ENCODE data around the gene CRB1.
A peak's percentile ranks its signal among the peaks of the same experiment; 100 is the strongest.
"Not testable (repeated sequence)": the region's sequence is repeated elsewhere in the genome, so short reads cannot be mapped to it uniquely, and the experiment has no call there.

The CRB1 gene

DNA sequence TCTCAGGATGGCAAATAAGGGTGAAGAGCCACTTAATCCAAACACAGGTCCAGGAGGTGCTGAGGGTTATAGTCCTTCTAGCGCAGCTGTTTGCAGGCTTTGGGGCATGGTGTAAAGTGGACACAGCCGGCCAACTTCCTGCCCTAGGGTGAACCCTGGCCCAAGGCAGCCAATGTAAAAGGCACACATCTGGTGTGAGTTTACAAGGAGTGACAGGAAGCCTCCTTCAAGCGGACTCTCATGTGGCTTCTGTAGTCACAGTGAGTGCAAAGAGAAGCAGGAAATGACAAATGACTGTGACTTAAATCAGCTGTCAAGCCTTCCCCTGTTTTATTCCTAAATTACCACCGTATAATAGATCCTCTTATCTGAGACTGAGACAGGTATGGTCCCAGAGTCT is 213.0 kb downstream of the CRB1 start:
- Histone ChIP-seq H2BK120ac (ENCODE audit: insufficient read depth, low read length, poor library complexity) (no peak overlapping the region), H3K79me1 (ENCODE audit: low read length) (no peaks in the 10 kb centered on the region), H2AK5ac (ENCODE audit: low read length) (no peak overlapping the region), H3K79me2 (ENCODE audit: control insufficient read depth, insufficient read depth, low read length, poor library complexity) (no peaks in the 10 kb centered on the region), H4K8ac (ENCODE audit: low read depth, low read length) (no peak overlapping the region), H3K18ac (ENCODE audit: low read length) (no peak overlapping the region), H4K12ac (ENCODE audit: low read depth, low read length) (no peak overlapping the region), H3K4me1 (ENCODE audit: control insufficient read depth in 1 of 2, insufficient read depth in 2 of 2, low read length in 2 of 2) (peaks cover 4% of the 10 kb centered on the region in 2 experiments), H3K9me3 (ENCODE audit: insufficient read depth, low read depth, low read length) (peaks cover 2% of the 10 kb centered on the region), H4K91ac (ENCODE audit: low read depth, low read length) (no peak overlapping the region), H3K27ac (ENCODE audit: low read depth, low read length) (no peak overlapping the region), H3K14ac (ENCODE audit: low read length) (no peak overlapping the region), H2AFZ (ENCODE audit: insufficient read depth, low read length, poor library complexity) (no peak overlapping the region), H3K4ac (ENCODE audit: low read depth, low read length) (no peak overlapping the region), H2BK5ac (ENCODE audit: low read depth, low read length, poor library complexity) (no peak overlapping the region), H3K23ac (ENCODE audit: low read length) (no peak overlapping the region), H3K9ac (ENCODE audit: low read length) (no peak overlapping the region), H3K27me3 (ENCODE audit: insufficient read depth, low read length) (no peaks in the 10 kb centered on the region), H2BK12ac (ENCODE audit: low read length) (no peak overlapping the region), H3K36me3 (ENCODE audit: control insufficient read depth in 1 of 2, insufficient read depth in 2 of 2, low read length in 2 of 2) (no peaks in the 10 kb centered on the region), H3K4me3 (ENCODE audit: low read depth, low read length) (no peak overlapping the region), H3K4me2 (ENCODE audit: low read length) (no peak overlapping the region)
- WGBS (ENCODE audit: extremely low coverage, insufficient coverage, insufficient read length), result no CpG with 5 or more reads among the region's 4 CpGs
- no peak for DNase-seq

DNA sequence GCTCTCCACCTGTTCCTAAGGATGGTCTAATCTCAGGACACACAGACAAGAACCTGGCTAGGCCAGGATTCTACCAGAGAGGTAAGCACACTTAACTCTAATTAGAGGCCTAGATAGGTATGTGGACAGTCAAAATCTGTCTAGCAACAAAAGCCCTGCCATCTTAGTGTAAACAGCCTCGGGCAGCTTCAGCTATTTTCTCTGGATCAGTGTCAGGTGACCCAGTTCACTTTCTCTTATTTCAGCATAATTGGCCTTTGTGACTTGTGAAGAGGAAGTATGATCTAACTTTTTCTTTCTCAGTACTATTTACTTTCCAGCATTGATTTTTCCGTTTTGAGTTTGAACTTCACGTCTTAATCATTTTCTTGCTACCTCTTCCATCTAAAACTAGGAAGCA is 217.7 kb downstream of the CRB1 start:
- no CpG with 5 or more reads among the region's 3 CpGs for WGBS (ENCODE audit: extremely low coverage, insufficient coverage, insufficient read length)
- Histone ChIP-seq H3K4me3 (ENCODE audit: low read depth, low read length) (no peak overlapping the region), H3K4me1 (ENCODE audit: control insufficient read depth in 1 of 2, insufficient read depth in 2 of 2, low read length in 2 of 2) (peaks cover 4% of the 10 kb centered on the region in 2 experiments), H2BK12ac (ENCODE audit: low read length) (no peak overlapping the region), H3K27me3 (ENCODE audit: insufficient read depth, low read length) (no peaks in the 10 kb centered on the region), H3K27ac (ENCODE audit: low read depth, low read length) (no peak overlapping the region), H3K36me3 (ENCODE audit: control insufficient read depth in 1 of 2, insufficient read depth in 2 of 2, low read length in 2 of 2) (no peaks in the 10 kb centered on the region), H3K9ac (ENCODE audit: low read length) (no peak overlapping the region), H3K4ac (ENCODE audit: low read depth, low read length) (no peak overlapping the region), H2AK5ac (ENCODE audit: low read length) (no peak overlapping the region), H2BK120ac (ENCODE audit: insufficient read depth, low read length, poor library complexity) (no peak overlapping the region), H4K91ac (ENCODE audit: low read depth, low read length) (no peak overlapping the region), H3K4me2 (ENCODE audit: low read length) (no peak overlapping the region), H3K79me2 (ENCODE audit: control insufficient read depth, insufficient read depth, low read length, poor library complexity) (no peaks in the 10 kb centered on the region), H4K8ac (ENCODE audit: low read depth, low read length) (no peak overlapping the region), H3K9me3 (ENCODE audit: insufficient read depth, low read depth, low read length) (no peaks in the 10 kb centered on the region), H3K79me1 (ENCODE audit: low read length) (no peaks in the 10 kb centered on the region), H2BK5ac (ENCODE audit: low read depth, low read length, poor library complexity) (no peak overlapping the region), H4K12ac (ENCODE audit: low read depth, low read length) (no peak overlapping the region), H3K14ac (ENCODE audit: low read length) (no peak overlapping the region), H3K18ac (ENCODE audit: low read length) (no peak overlapping the region), H2AFZ (ENCODE audit: insufficient read depth, low read length, poor library complexity) (no peak overlapping the region), H3K23ac (ENCODE audit: low read length) (no peak overlapping the region)
- peak; percentile 9 to 35 for DNase-seq

DNA sequence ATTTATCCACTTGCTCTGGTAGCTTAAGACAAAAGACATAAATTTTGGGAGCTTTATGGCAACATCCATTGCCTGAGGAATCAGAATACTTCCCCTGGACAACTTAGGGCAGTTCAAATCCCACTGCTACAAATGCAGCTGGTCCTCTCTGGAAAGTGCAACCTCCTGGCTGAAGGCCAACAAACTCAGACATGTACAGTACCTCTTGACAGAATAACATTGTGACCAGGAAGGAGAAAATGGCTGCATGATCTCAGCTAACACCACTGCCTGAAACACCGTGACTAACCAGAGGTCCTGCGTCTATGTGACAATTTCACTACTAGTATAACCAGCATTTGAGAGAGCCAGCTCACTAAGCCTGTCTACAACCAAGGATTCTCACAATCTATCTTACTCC is 218.9 kb downstream of the CRB1 start:
- no peak overlapping the region for H4K12ac ChIP-seq (ENCODE audit: low read depth, low read length)
- no peak overlapping the region for H3K14ac ChIP-seq (ENCODE audit: low read length)
- no peak overlapping the region for H3K4me2 ChIP-seq (ENCODE audit: low read length)
- no peak overlapping the region for H3K4me3 ChIP-seq (ENCODE audit: low read depth, low read length)
- no peak for DNase-seq
- H3K9ac ChIP-seq (ENCODE audit: low read length), result no peak overlapping the region
- no peak overlapping the region for H3K23ac ChIP-seq (ENCODE audit: low read length)
- H3K18ac ChIP-seq (ENCODE audit: low read length), result no peak overlapping the region
- H2AFZ ChIP-seq (ENCODE audit: insufficient read depth, low read length, poor library complexity), result no peak overlapping the region
- no peak overlapping the region for H2BK120ac ChIP-seq (ENCODE audit: insufficient read depth, low read length, poor library complexity)
- H3K4me1 ChIP-seq (ENCODE audit: control insufficient read depth in 1 of 2, insufficient read depth in 2 of 2, low read length in 2 of 2), result peaks cover 4% of the 10 kb centered on the region in 2 experiments
- WGBS (ENCODE audit: extremely low coverage, insufficient coverage, insufficient read length), result no CpG with 5 or more reads among the region's 2 CpGs
- H4K8ac ChIP-seq (ENCODE audit: low read depth, low read length), result no peak overlapping the region
- H3K79me1 ChIP-seq (ENCODE audit: low read length), result no peaks in the 10 kb centered on the region
- no peaks in the 10 kb centered on the region for H3K27me3 ChIP-seq (ENCODE audit: insufficient read depth, low read length)
- H4K91ac ChIP-seq (ENCODE audit: low read depth, low read length), result no peak overlapping the region
- H2BK5ac ChIP-seq (ENCODE audit: low read depth, low read length, poor library complexity), result no peak overlapping the region
- no peak overlapping the region for H2BK12ac ChIP-seq (ENCODE audit: low read length)
- H3K4ac ChIP-seq (ENCODE audit: low read depth, low read length), result no peak overlapping the region
- no peaks in the 10 kb centered on the region for H3K36me3 ChIP-seq (ENCODE audit: control insufficient read depth in 1 of 2, insufficient read depth in 2 of 2, low read length in 2 of 2)
- H3K79me2 ChIP-seq (ENCODE audit: control insufficient read depth, insufficient read depth, low read length, poor library complexity), result no peaks in the 10 kb centered on the region
- H3K9me3 ChIP-seq (ENCODE audit: insufficient read depth, low read depth, low read length), result no peaks in the 10 kb centered on the region
- no peak overlapping the region for H3K27ac ChIP-seq (ENCODE audit: low read depth, low read length)
- no peak overlapping the region for H2AK5ac ChIP-seq (ENCODE audit: low read length)

DNA sequence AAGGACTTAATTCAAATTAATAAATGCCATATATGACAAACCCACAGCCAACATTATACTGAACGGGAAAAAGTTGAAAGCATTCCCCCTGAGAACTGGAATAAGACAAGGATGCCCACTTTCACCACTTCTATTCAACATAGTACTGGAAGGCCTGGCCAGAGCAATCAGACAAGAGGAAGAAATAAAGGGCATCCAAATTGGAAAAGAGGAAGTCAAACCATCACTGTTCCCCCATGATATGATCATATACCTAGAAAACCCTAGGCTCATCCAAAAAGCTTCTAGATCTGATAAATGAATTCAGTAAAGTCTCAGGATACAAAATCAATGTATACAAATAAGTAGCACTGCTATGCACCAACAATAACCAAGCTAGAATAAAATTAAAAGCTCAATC is 223.5 kb downstream of the CRB1 start:
- not testable (repeated sequence) for H3K36me3 ChIP-seq (ENCODE audit: control insufficient read depth in 1 of 2, insufficient read depth in 2 of 2, low read length in 2 of 2)
- WGBS (ENCODE audit: extremely low coverage, insufficient coverage, insufficient read length), result no CpG with 5 or more reads among the region's 1 CpG

More for the DNA sequence above, 223.5 kb downstream of the CRB1 start:
- H3K4me3 ChIP-seq (ENCODE audit: low read depth, low read length); H3K9ac ChIP-seq (ENCODE audit: low read length); H3K79me2 ChIP-seq (ENCODE audit: control insufficient read depth, insufficient read depth, low read length, poor library complexity); H3K27ac ChIP-seq (ENCODE audit: low read depth, low read length); H2BK5ac ChIP-seq (ENCODE audit: low read depth, low read length, poor library complexity); H3K9me3 ChIP-seq (ENCODE audit: insufficient read depth, low read depth, low read length); H2AFZ ChIP-seq (ENCODE audit: insufficient read depth, low read length, poor library complexity); H3K14ac ChIP-seq (ENCODE audit: low read length); H2BK120ac ChIP-seq (ENCODE audit: insufficient read depth, low read length, poor library complexity); H4K8ac ChIP-seq (ENCODE audit: low read depth, low read length); H3K79me1 ChIP-seq (ENCODE audit: low read length); H2BK12ac ChIP-seq (ENCODE audit: low read length); H3K4ac ChIP-seq (ENCODE audit: low read depth, low read length); H3K4me1 ChIP-seq (ENCODE audit: control insufficient read depth in 1 of 2, insufficient read depth in 2 of 2, low read length in 2 of 2); H3K4me2 ChIP-seq (ENCODE audit: low read length); H3K23ac ChIP-seq (ENCODE audit: low read length); DNase-seq; H4K91ac ChIP-seq (ENCODE audit: low read depth, low read length); H3K27me3 ChIP-seq (ENCODE audit: insufficient read depth, low read length); H3K18ac ChIP-seq (ENCODE audit: low read length); H4K12ac ChIP-seq (ENCODE audit: low read depth, low read length); H2AK5ac ChIP-seq (ENCODE audit: low read length): not testable (repeated sequence)
